Mesenchymal stem cell (in vitro differentiated cells and primary cell): ENCODE measurements around the gene ARFRP1.

Experiments
- DNase-seq: peaks from one replicate; pipeline ENCODE4 v3.0.0-alpha.2; 2013
- H2AFZ ChIP-seq: one replicate; pipeline ENCODE4 v1.6.1; 2013; ENCODE audit warnings: low read depth, mild to moderate bottlenecking, control low read depth, inconsistent platforms, low read length, moderate library complexity
- H2AK5ac ChIP-seq: 2 replicates; pipeline ENCODE4 v1.6.1; 2013; ENCODE audit warnings: low read length, moderate library complexity, mild to moderate bottlenecking, inconsistent platforms; ENCODE audit not compliant: severe bottlenecking
- H2BK120ac ChIP-seq: one replicate; pipeline ENCODE4 v1.6.1; 2013; ENCODE audit warnings: low read depth, mild to moderate bottlenecking, inconsistent platforms, low read length, moderate library complexity
- H2BK12ac ChIP-seq, 2 experiments: one replicate each; pipeline ENCODE4 v1.6.1; 2013; ENCODE audit warnings: inconsistent platforms in 2 of 2, low read length in 2 of 2, mild to moderate bottlenecking in 2 of 2, moderate library complexity in 2 of 2, control low read depth in 1 of 2
- H2BK15ac ChIP-seq: one replicate; pipeline ENCODE4 v1.6.1; 2013; ENCODE audit warnings: mild to moderate bottlenecking, low read depth, inconsistent platforms; ENCODE audit not compliant: poor library complexity, severe bottlenecking
- H2BK5ac ChIP-seq: 2 replicates; pipeline ENCODE4 v1.6.1; 2013; ENCODE audit warnings: low read depth, mild to moderate bottlenecking, low read length, control low read depth, inconsistent platforms; ENCODE audit not compliant: poor library complexity, severe bottlenecking
- H3K14ac ChIP-seq, 2 experiments: one replicate each; pipeline ENCODE4 v1.6.1; 2013; ENCODE audit warnings: inconsistent platforms in 2 of 2, low read length in 2 of 2, control low read depth in 1 of 2, mild to moderate bottlenecking in 1 of 2, moderate library complexity in 1 of 2
- H3K18ac ChIP-seq, 2 experiments: one replicate each; pipeline ENCODE4 v1.6.1; 2013; ENCODE audit warnings: inconsistent platforms in 2 of 2, low read length in 2 of 2, control low read depth in 1 of 2, low read depth in 1 of 2, mild to moderate bottlenecking in 1 of 2
- H3K23ac ChIP-seq, 2 experiments: one replicate each; pipeline ENCODE4 v1.6.1; 2013; ENCODE audit warnings: inconsistent platforms in 2 of 2, low read length in 2 of 2, mild to moderate bottlenecking in 2 of 2, moderate library complexity in 2 of 2, control low read depth in 1 of 2
- H3K27ac ChIP-seq: 2 replicates; pipeline ENCODE4 v1.5.1; 2013; ENCODE audit warnings: mild to moderate bottlenecking, moderate library complexity, low read length, control low read depth, inconsistent platforms; ENCODE audit not compliant: poor library complexity, severe bottlenecking
- H3K27me3 ChIP-seq, 2 experiments: 2 replicates each; pipeline versions ENCODE4 v1.6.1 to v1.7.0; 2013; ENCODE audit warnings: low read length in 2 of 2, mild to moderate bottlenecking in 2 of 2, moderate library complexity in 2 of 2, control low read depth in 1 of 2, inconsistent platforms in 1 of 2; ENCODE audit not compliant: control insufficient read depth in 1 of 2, insufficient read depth in 1 of 2
- H3K36me3 ChIP-seq, 2 experiments: 2 replicates each; pipeline versions ENCODE4 v1.6.1 to v1.7.0; 2013; ENCODE audit warnings: low read length in 2 of 2, control low read depth in 1 of 2, inconsistent platforms in 1 of 2, low read depth in 1 of 2, mild to moderate bottlenecking in 1 of 2; ENCODE audit not compliant: insufficient read depth in 2 of 2, control insufficient read depth in 1 of 2
- H3K4ac ChIP-seq, 2 experiments: one replicate each; pipeline ENCODE4 v1.6.1; 2013; ENCODE audit warnings: inconsistent platforms in 2 of 2, low read length in 2 of 2, mild to moderate bottlenecking in 2 of 2, moderate library complexity in 2 of 2, control low read depth in 1 of 2, low read depth in 1 of 2
- H3K4me1 ChIP-seq: 2 replicates; pipeline ENCODE4 v1.6.1; 2013; ENCODE audit warnings: low read depth, low read length, control low read depth; ENCODE audit not compliant: control insufficient read depth, insufficient read depth
- H3K4me2 ChIP-seq: 2 replicates; pipeline ENCODE4 v1.6.1; 2013; ENCODE audit warnings: low read length, mild to moderate bottlenecking, inconsistent platforms; ENCODE audit not compliant: poor library complexity, severe bottlenecking
- H3K4me3 ChIP-seq, 2 experiments: 2 replicates each; pipeline versions ENCODE4 v1.5.1 to v1.7.0; 2013; ENCODE audit warnings: low read length in 2 of 2, mild to moderate bottlenecking in 2 of 2, control low read depth in 1 of 2, low read depth in 1 of 2; ENCODE audit not compliant: insufficient read depth in 1 of 2
- H3K79me1 ChIP-seq: replicated peaks from 2 replicates; pipeline ENCODE4 v1.6.1; 2013; ENCODE audit warnings: mild to moderate bottlenecking, control low read depth, low read length, inconsistent platforms; ENCODE audit not compliant: poor library complexity, severe bottlenecking
- H3K9ac ChIP-seq: 2 replicates; pipeline ENCODE4 v1.7.0; 2013; ENCODE audit warnings: mild to moderate bottlenecking, low read length, moderate library complexity
- H3K9me3 ChIP-seq: 2 replicates; pipeline ENCODE4 v1.7.0; 2013; ENCODE audit warnings: mild to moderate bottlenecking, low read length; ENCODE audit not compliant: control insufficient read depth
- H4K8ac ChIP-seq: one replicate; pipeline ENCODE4 v1.6.1; 2013; ENCODE audit warnings: inconsistent platforms, mild to moderate bottlenecking, low read length, moderate library complexity
- H4K91ac ChIP-seq: one replicate; pipeline ENCODE4 v1.6.1; 2013; ENCODE audit warnings: mild to moderate bottlenecking, low read length, inconsistent platforms
- WGBS: methylation state at CpG from one replicate; pipeline ENCODE4 v1.1.7; 2013; ENCODE audit warnings: mixed read lengths; 5-methylcytosine and 5-hydroxymethylcytosine counted together

ARFRP1 gene

GRCh38 chr20:63733579-63734081 lies 25.9 kb upstream of the ARFRP1 start:
- no peak overlapping the region for H3K23ac ChIP-seq
- DNase-seq = no peak

DNA sequence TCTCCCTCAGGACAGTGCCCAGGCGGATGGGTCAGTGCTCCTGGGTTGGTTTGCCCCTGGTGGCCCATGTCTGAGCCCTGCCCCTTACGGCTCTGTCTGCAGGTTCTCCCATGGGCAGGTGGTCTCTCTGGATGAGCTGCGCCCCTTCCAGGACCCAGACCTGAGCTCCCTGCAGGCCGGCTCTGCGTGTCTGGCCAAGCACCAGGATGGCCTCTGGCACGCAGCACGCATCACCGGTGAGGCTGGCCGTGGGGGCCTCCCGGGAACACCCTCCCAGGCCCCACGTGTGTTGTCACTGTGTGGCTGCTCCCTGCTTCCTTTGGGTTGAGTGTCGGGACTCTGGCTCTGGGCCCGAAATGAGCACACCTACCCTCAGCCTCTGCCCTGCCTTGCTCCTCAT lies 25.3 kb upstream of the ARFRP1 start:
- Histone ChIP-seq H3K14ac (no peak overlapping the region), H4K91ac (no peak overlapping the region), H3K27ac (no peak overlapping the region), H4K8ac (no peak overlapping the region), H2BK5ac (no peak overlapping the region), H3K79me1 (peaks cover 22% of the 10 kb centered on the region), H3K23ac (no peak overlapping the region), H3K18ac (no peak overlapping the region), H2AK5ac (no peak overlapping the region), H3K4ac (no peak overlapping the region), H3K36me3 (peaks cover 57 to 73% of the 10 kb centered on the region in 2 experiments), H3K4me3 (no peak overlapping the region), H3K9ac (no peak overlapping the region), H3K4me1 (peaks cover 23% of the 10 kb centered on the region), H3K27me3 (no peaks in the 10 kb centered on the region), H2BK120ac (no peak overlapping the region), H3K4me2 (no peak overlapping the region), H2BK15ac (no peak overlapping the region), H2BK12ac (no peak overlapping the region), H3K9me3 (no peaks in the 10 kb centered on the region), H2AFZ (no peak overlapping the region)
- DNase-seq = no peak
- WGBS = 97% methylated on average over 13 of the region's 13 CpGs

More at GRCh38 chr20:63733579-63734081, 25.9 kb upstream of the ARFRP1 start:
- no peak overlapping the region for H2BK120ac ChIP-seq
- H2BK15ac ChIP-seq = no peak overlapping the region
- no peak overlapping the region for H3K9ac ChIP-seq
- H3K18ac ChIP-seq = no peak overlapping the region
- H2BK12ac ChIP-seq = no peak overlapping the region
- H4K8ac ChIP-seq = no peak overlapping the region
- H3K4ac ChIP-seq = no peak overlapping the region
- peaks cover 23% of the 10 kb centered on the region for H3K4me1 ChIP-seq
- H3K79me1 ChIP-seq = peaks cover 24% of the 10 kb centered on the region
- 95% methylated on average over 18 of the region's 18 CpGs for WGBS
- no peak overlapping the region for H4K91ac ChIP-seq
- no peaks in the 10 kb centered on the region for H3K27me3 ChIP-seq
- no peak overlapping the region for H3K4me3 ChIP-seq
- H3K4me2 ChIP-seq = no peak overlapping the region
- H2AK5ac ChIP-seq = no peak overlapping the region
- H3K9me3 ChIP-seq = no peaks in the 10 kb centered on the region
- H3K27ac ChIP-seq = no peak overlapping the region
- peaks cover 57 to 78% of the 10 kb centered on the region in 2 experiments for H3K36me3 ChIP-seq
- no peak overlapping the region for H2BK5ac ChIP-seq
- no peak overlapping the region for H2AFZ ChIP-seq
- H3K14ac ChIP-seq = no peak overlapping the region

DNA sequence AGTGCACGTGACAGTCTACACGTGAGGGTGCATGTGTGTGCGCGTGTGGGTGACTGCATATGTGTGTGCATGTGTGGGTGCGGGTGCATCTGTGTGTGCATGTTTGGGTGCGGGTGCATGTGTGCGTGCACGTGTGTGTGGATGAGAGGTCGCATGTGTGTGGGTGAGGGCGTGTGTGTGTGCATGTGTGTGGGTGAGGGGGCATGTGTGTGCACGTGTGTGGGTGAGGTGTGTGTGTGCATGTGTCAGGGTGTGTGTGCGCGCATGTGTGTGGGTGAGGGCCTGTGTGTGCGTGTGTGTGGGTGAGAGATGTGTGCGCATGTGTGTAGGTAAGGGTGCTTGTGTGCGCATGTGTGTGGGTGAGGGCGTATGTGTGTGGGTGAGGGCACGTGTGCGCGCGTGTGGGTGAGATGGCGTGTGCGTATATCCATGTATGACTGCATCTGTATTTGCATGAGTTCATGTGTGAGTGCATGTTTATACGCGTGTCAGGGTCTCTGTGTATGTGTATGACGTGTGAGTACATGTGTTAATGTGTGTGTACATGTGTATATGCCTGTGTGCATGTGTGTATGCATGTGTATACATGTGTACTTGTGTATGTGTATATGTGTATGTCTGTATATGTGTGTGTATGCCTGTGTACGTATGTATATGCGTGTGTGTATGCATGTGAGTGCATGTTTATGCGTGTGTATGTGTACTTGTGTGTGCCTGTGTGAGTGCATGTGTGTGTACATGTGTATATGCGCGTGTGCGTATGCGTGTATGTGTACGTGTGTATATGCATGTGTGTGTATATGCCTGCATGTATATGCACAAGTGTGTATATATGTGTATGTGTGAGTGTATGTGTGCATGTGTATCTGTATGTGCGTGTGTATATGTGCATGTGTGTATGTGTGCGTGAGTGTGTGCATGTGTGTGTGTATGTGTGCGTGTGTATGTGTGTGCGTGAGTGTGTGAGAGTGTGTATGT lies 24.6 kb upstream of the ARFRP1 start:
- no peak overlapping the region for H2BK12ac ChIP-seq
- H2BK5ac ChIP-seq = no peak overlapping the region
- no peaks in the 10 kb centered on the region for H3K9me3 ChIP-seq
- H2BK120ac ChIP-seq = no peak overlapping the region
- no peak overlapping the region for H3K9ac ChIP-seq
- no peak overlapping the region for H4K8ac ChIP-seq
- no peak overlapping the region for H3K27ac ChIP-seq
- no peak for DNase-seq
- no peak overlapping the region for H3K4me2 ChIP-seq
- H2AFZ ChIP-seq = no peak overlapping the region
- peaks cover 22% of the 10 kb centered on the region for H3K79me1 ChIP-seq
- WGBS = 88% methylated on average over 38 of the region's 38 CpGs
- H4K91ac ChIP-seq = peak overlapping the region; percentile 66
- H2AK5ac ChIP-seq = no peak overlapping the region
- H2BK15ac ChIP-seq = no peak overlapping the region
- peaks cover 17% of the 10 kb centered on the region for H3K4me1 ChIP-seq
- H3K4ac ChIP-seq = no peak overlapping the region
- H3K4me3 ChIP-seq = no peak overlapping the region
- no peak overlapping the region for H3K18ac ChIP-seq
- H3K27me3 ChIP-seq = no peaks in the 10 kb centered on the region
- H3K14ac ChIP-seq = no peak overlapping the region
- peak overlapping the region in 1 of 2 experiments; percentile 29 for H3K23ac ChIP-seq
- peaks cover 57 to 68% of the 10 kb centered on the region in 2 experiments for H3K36me3 ChIP-seq

- H2BK12ac ChIP-seq = no peak overlapping the region
- H3K4me1 ChIP-seq = peaks cover 13% of the 10 kb centered on the region
- H2BK120ac ChIP-seq = no peak overlapping the region
- H2AFZ ChIP-seq = no peak overlapping the region
- no peak overlapping the region for H3K27ac ChIP-seq
- H2AK5ac ChIP-seq = no peak overlapping the region
- no peaks in the 10 kb centered on the region for H3K9me3 ChIP-seq
- H3K23ac ChIP-seq = no peak overlapping the region
- H3K18ac ChIP-seq = no peak overlapping the region
- no peak overlapping the region for H3K4me3 ChIP-seq
- WGBS = 91% methylated on average over 3 of the region's 5 CpGs
- no peak overlapping the region for H3K4ac ChIP-seq
- H3K9ac ChIP-seq = no peak overlapping the region
- no peak overlapping the region for H4K91ac ChIP-seq
- peaks cover 29% of the 10 kb centered on the region for H3K79me1 ChIP-seq
- no peak overlapping the region for H3K14ac ChIP-seq
- H3K4me2 ChIP-seq = no peak overlapping the region
- no peak overlapping the region for H2BK15ac ChIP-seq
- H4K8ac ChIP-seq = no peak overlapping the region
- DNase-seq = no peak
- H3K27me3 ChIP-seq = no peaks in the 10 kb centered on the region
- H2BK5ac ChIP-seq = no peak overlapping the region
- H3K36me3 ChIP-seq = peaks cover 55 to 63% of the 10 kb centered on the region in 2 experiments
These were observed 23.6 kb upstream of the ARFRP1 start for GRCh38 chr20:63731410-63731809.
